Activated CD4-positive, alpha-beta memory T cell treated with anti-CD3 and anti-CD28 coated beads for 36 hours (primary cell): ENCODE results near the gene CTCF. TPM values are rescaled to one million over a fixed set of nuclear protein-coding genes. Genes with fewer than 3 reads are reported as not detected.

Experiments
- CTCF ChIA-PET: fragments of 350-600 bp; sonication (Branson Sonifier 250); formaldehyde crosslinking; loops from one replicate; lab custom pipeline; 2021; ENCODE audit warnings: antibody characterized with exemption, inconsistent platforms; lab: Charles Lee
- POLR2A ChIA-PET: fragments of 350-600 bp; sonication (Branson Sonifier 250); formaldehyde crosslinking; loops from one replicate; lab custom pipeline; 2021; ENCODE audit warnings: antibody characterized with exemption; lab: Charles Lee
- DNase-seq: peaks from one replicate; pipeline ENCODE4 v3.0.0-alpha.2; 2020
- H3K27ac Mint-ChIP-seq: one replicate; pipeline ENCODE4 v1.8.0; 2021; ENCODE audit warnings: mixed read lengths
- H3K27me3 Mint-ChIP-seq: one replicate; pipeline ENCODE4 v1.8.0; 2021; ENCODE audit warnings: mixed read lengths
- H3K36me3 Mint-ChIP-seq: one replicate; pipeline ENCODE4 v1.8.0; 2021; ENCODE audit warnings: mixed read lengths
- H3K4me1 Mint-ChIP-seq: one replicate; pipeline ENCODE4 v1.8.0; 2021; ENCODE audit warnings: low read depth, mixed read lengths
- H3K4me3 Mint-ChIP-seq: one replicate; pipeline ENCODE4 v1.8.0; 2021; ENCODE audit warnings: mild to moderate bottlenecking, mixed read lengths
- H3K9me3 Mint-ChIP-seq: one replicate; pipeline ENCODE4 v1.8.0; 2021; ENCODE audit warnings: mixed read lengths
- intact Hi-C: fragments of 100-400 bp; cut with micrococcal nuclease; formaldehyde crosslinking; loops from one replicate; pipeline ENCODE4 v1.15.1; 2023
- total RNA-seq, 2 experiments: library from RNA; stranded (reverse); gene quantifications; one replicate each; pipeline ENCODE4 v1.2.3, GENCODE V29; 2021

Gene CTCF
- total RNA-seq, 2 experiments from 2014 or later: 48.9 to 51.5 TPM

GRCh38 chr16:67673712-67674580 is 111.6 kb downstream of the CTCF start:
- Mint-ChIP-seq H3K27ac (no peak overlapping the region), H3K36me3 (no peaks in the 10 kb centered on the region), H3K27me3 (no peaks in the 10 kb centered on the region), H3K4me3 (no peak overlapping the region), H3K4me1 (no peaks in the 10 kb centered on the region), H3K9me3 (no peaks in the 10 kb centered on the region)
- no peak for DNase-seq
- CTCF ChIA-PET: interaction anchor here (0.8 to 2.0 kb wide), 5 partner anchors 112 to 209 kb away, joined by 3 to 14 read pairs (median 4); partner anchors contain the start of genes RANBP10 and TSNAXIP1
- POLR2A ChIA-PET: no interaction called here
- intact Hi-C loops: loop anchor here (5.0 kb wide), 1 partner anchor 198 kb away; the partner anchor contains the start of gene EDC4

GRCh38 chr16:67674851-67675578 is 112.7 kb downstream of the CTCF start:
- DNase-seq: no peak
- Mint-ChIP-seq H3K27me3 (no peaks in the 10 kb centered on the region), H3K27ac (no peak overlapping the region), H3K36me3 (no peaks in the 10 kb centered on the region), H3K4me3 (no peak overlapping the region), H3K4me1 (no peaks in the 10 kb centered on the region), H3K9me3 (no peaks in the 10 kb centered on the region)
- CTCF ChIA-PET: interaction anchor here (1.2 to 1.3 kb wide), 2 partner anchors 154 kb away, joined by 4 read pairs; no protein-coding TSS in a partner anchor
- intact Hi-C loops: loop anchor here (5.0 kb wide), 1 partner anchor 197 kb away; the partner anchor contains the start of gene EDC4
- POLR2A ChIA-PET: no interaction called here

- Mint-ChIP-seq H3K27me3 (no peaks in the 10 kb centered on the region), H3K4me3 (no peak overlapping the region), H3K36me3 (no peaks in the 10 kb centered on the region), H3K27ac (no peak overlapping the region), H3K4me1 (no peaks in the 10 kb centered on the region), H3K9me3 (no peaks in the 10 kb centered on the region)
- POLR2A ChIA-PET: no interaction called here
- CTCF ChIA-PET: interaction anchor here (1.2 kb wide), 1 partner anchor 154 kb away, joined by 4 read pairs; no protein-coding TSS in a partner anchor
- intact Hi-C loops: no loop called here
- DNase-seq: no peak
These were observed 113.2 kb downstream of the CTCF start for GRCh38 chr16:67675579-67675935.

GRCh38 chr16:67675999-67676398 is 113.7 kb downstream of the CTCF start:
- CTCF ChIA-PET: interaction anchor here (1.2 kb wide), 1 partner anchor 155 kb away, joined by 4 read pairs; no protein-coding TSS in a partner anchor
- no peaks in the 10 kb centered on the region for H3K27me3 Mint-ChIP-seq
- no peak for DNase-seq
- POLR2A ChIA-PET: no interaction called here
- no peaks in the 10 kb centered on the region for H3K36me3 Mint-ChIP-seq
- no peaks in the 10 kb centered on the region for H3K9me3 Mint-ChIP-seq
- H3K4me1 Mint-ChIP-seq: no peaks in the 10 kb centered on the region
- no peak overlapping the region for H3K27ac Mint-ChIP-seq
- H3K4me3 Mint-ChIP-seq: no peak overlapping the region
- intact Hi-C loops: no loop called here

- Mint-ChIP-seq H3K4me1 (no peaks in the 10 kb centered on the region), H3K36me3 (no peaks in the 10 kb centered on the region), H3K9me3 (no peaks in the 10 kb centered on the region), H3K27me3 (no peaks in the 10 kb centered on the region), H3K27ac (no peak overlapping the region), H3K4me3 (no peak overlapping the region)
- intact Hi-C loops: no loop called here
- DNase-seq: no peak
- ChIA-PET POLR2A (no interaction called here), CTCF (interaction anchor here (0.7 to 3.8 kb wide), 3 partner anchors 9 to 155 kb away, joined by 3 to 16 read pairs (median 3); no protein-coding TSS in a partner anchor)
These were observed 114.2 kb downstream of the CTCF start for GRCh38 chr16:67676516-67676915.

GRCh38 chr16:67676939-67677338 is 114.6 kb downstream of the CTCF start:
- Mint-ChIP-seq H3K27ac (no peak overlapping the region), H3K4me1 (no peaks in the 10 kb centered on the region), H3K36me3 (no peaks in the 10 kb centered on the region), H3K4me3 (no peak overlapping the region), H3K27me3 (no peaks in the 10 kb centered on the region), H3K9me3 (no peaks in the 10 kb centered on the region)
- ChIA-PET CTCF (interaction anchor here (0.7 to 3.8 kb wide), 3 partner anchors 9 to 156 kb away, joined by 3 to 16 read pairs (median 3); no protein-coding TSS in a partner anchor), POLR2A (no interaction called here)
- no peak for DNase-seq
- intact Hi-C loops: no loop called here

- H3K27ac Mint-ChIP-seq: no peak overlapping the region
- CTCF ChIA-PET: interaction anchor here (1.0 to 3.8 kb wide), 2 partner anchors 130 to 157 kb away, joined by 3 to 16 read pairs; no protein-coding TSS in a partner anchor
These were observed 115.4 kb downstream of the CTCF start for GRCh38 chr16:67677712-67678111.

GRCh38 chr16:67678354-67679023 is 116.2 kb downstream of the CTCF start:
- Mint-ChIP-seq H3K4me1 (no peaks in the 10 kb centered on the region), H3K4me3 (no peak overlapping the region), H3K27ac (no peak overlapping the region), H3K36me3 (peaks cover 2% of the 10 kb centered on the region), H3K9me3 (no peaks in the 10 kb centered on the region), H3K27me3 (no peaks in the 10 kb centered on the region)
- ChIA-PET POLR2A (interaction anchor here (0.7 kb wide), 1 partner anchor 11 kb away, joined by 3 read pairs; no protein-coding TSS in a partner anchor), CTCF (interaction anchor here (1.0 to 3.8 kb wide), 2 partner anchors 131 to 157 kb away, joined by 3 to 16 read pairs; no protein-coding TSS in a partner anchor)
- no peak for DNase-seq
- intact Hi-C loops: no loop called here

More at GRCh38 chr16:67677712-67678111, 115.4 kb downstream of the CTCF start:
- no peak for DNase-seq
- intact Hi-C loops: no loop called here
- H3K27me3 Mint-ChIP-seq: no peaks in the 10 kb centered on the region
- H3K9me3 Mint-ChIP-seq: no peaks in the 10 kb centered on the region
- no peaks in the 10 kb centered on the region for H3K4me1 Mint-ChIP-seq
- H3K4me3 Mint-ChIP-seq: no peak overlapping the region
- POLR2A ChIA-PET: interaction anchor here (0.6 to 0.7 kb wide), 2 partner anchors 10 to 187 kb away, joined by 3 read pairs; no protein-coding TSS in a partner anchor
- H3K36me3 Mint-ChIP-seq: no peaks in the 10 kb centered on the region

GRCh38 chr16:67679935-67680897 is 117.9 kb downstream of the CTCF start:
- ChIA-PET POLR2A (no interaction called here), CTCF (interaction anchor here (0.5 to 3.8 kb wide), 5 partner anchors 7 to 241 kb away, joined by 3 to 16 read pairs (median 6); no protein-coding TSS in a partner anchor)
- Mint-ChIP-seq H3K27me3 (no peaks in the 10 kb centered on the region), H3K9me3 (no peaks in the 10 kb centered on the region), H3K4me3 (no peak overlapping the region), H3K27ac (no peak overlapping the region), H3K36me3 (peaks cover 5% of the 10 kb centered on the region), H3K4me1 (peaks cover 7% of the 10 kb centered on the region)
- intact Hi-C loops: no loop called here
- DNase-seq: no peak

- CTCF ChIA-PET: interaction anchor here (1.0 to 1.5 kb wide), 2 partner anchors 16 to 170 kb away, joined by 3 to 6 read pairs; no protein-coding TSS in a partner anchor
- POLR2A ChIA-PET: no interaction called here
- peaks cover 17% of the 10 kb centered on the region for H3K4me1 Mint-ChIP-seq
These were observed 121.4 kb downstream of the CTCF start for GRCh38 chr16:67683767-67684166.

More at GRCh38 chr16:67683767-67684166, 121.4 kb downstream of the CTCF start:
- Mint-ChIP-seq H3K9me3 (no peaks in the 10 kb centered on the region), H3K27ac (no peak overlapping the region), H3K36me3 (peaks cover 12% of the 10 kb centered on the region), H3K27me3 (no peaks in the 10 kb centered on the region), H3K4me3 (no peak overlapping the region)
- intact Hi-C loops: no loop called here
- no peak for DNase-seq
